Activated B cell treated with CpG ODN at 0.5 μM for 24 hours (primary cell): ENCODE data around the gene CCDC141. TPM values are rescaled to one million over a fixed set of nuclear protein-coding genes. Genes with fewer than 3 reads are reported as not detected.

Experiments used
- ATAC-seq: fragments of 200-7000 bp; cut with Tn5 transposase; one replicate; pipeline ENCODE4 v1.10.0; 2021; ENCODE audit warnings: low read depth, mild to moderate bottlenecking, moderate library complexity
- CTCF ChIA-PET: fragments of 350-600 bp; sonication (Branson Sonifier 250); formaldehyde crosslinking; loops from one replicate; lab custom pipeline; 2021; ENCODE audit warnings: antibody characterized with exemption; lab: Charles Lee
- POLR2A ChIA-PET: fragments of 350-600 bp; sonication (Branson Sonifier 250); formaldehyde crosslinking; loops from one replicate; lab custom pipeline; 2021; ENCODE audit warnings: antibody characterized with exemption; lab: Charles Lee
- DNase-seq: peaks from one replicate; pipeline ENCODE4 v3.0.0; 2022
- H3K27ac Mint-ChIP-seq: one replicate; pipeline ENCODE4 v1.8.0; 2020; ENCODE audit warnings: mixed read lengths
- H3K27me3 Mint-ChIP-seq: one replicate; pipeline ENCODE4 v1.8.0; 2021; ENCODE audit warnings: mixed read lengths
- H3K36me3 Mint-ChIP-seq: one replicate; pipeline ENCODE4 v1.8.0; 2021; ENCODE audit warnings: low read depth, mixed read lengths
- H3K4me1 Mint-ChIP-seq: one replicate; pipeline ENCODE4 v1.8.0; 2021; ENCODE audit warnings: mixed read lengths
- H3K4me3 Mint-ChIP-seq: one replicate; pipeline ENCODE4 v1.8.0; 2020; ENCODE audit warnings: mild to moderate bottlenecking, mixed read lengths
- H3K9me3 Mint-ChIP-seq: one replicate; pipeline ENCODE4 v1.8.0; 2020; ENCODE audit warnings: mixed read lengths
- intact Hi-C: fragments of 100-400 bp; cut with micrococcal nuclease; formaldehyde crosslinking; loops from one replicate; pipeline ENCODE4 v1.15.1; 2024
- total RNA-seq: library from RNA; stranded (reverse); gene quantifications from 2 replicates; pipeline ENCODE4 v1.2.3, GENCODE V29; 2022
- TF ChIP-seq, protein P1 (sequence below): fragments of 200-600 bp; IDR thresholded peaks from one replicate; pipeline ENCODE4 v1.8.0; 2022; ENCODE audit warnings: antibody characterized with exemption, mild to moderate bottlenecking

CCDC141 gene
- total RNA-seq, 1 donor from 2014 or later, result 38.8 TPM

DNA sequence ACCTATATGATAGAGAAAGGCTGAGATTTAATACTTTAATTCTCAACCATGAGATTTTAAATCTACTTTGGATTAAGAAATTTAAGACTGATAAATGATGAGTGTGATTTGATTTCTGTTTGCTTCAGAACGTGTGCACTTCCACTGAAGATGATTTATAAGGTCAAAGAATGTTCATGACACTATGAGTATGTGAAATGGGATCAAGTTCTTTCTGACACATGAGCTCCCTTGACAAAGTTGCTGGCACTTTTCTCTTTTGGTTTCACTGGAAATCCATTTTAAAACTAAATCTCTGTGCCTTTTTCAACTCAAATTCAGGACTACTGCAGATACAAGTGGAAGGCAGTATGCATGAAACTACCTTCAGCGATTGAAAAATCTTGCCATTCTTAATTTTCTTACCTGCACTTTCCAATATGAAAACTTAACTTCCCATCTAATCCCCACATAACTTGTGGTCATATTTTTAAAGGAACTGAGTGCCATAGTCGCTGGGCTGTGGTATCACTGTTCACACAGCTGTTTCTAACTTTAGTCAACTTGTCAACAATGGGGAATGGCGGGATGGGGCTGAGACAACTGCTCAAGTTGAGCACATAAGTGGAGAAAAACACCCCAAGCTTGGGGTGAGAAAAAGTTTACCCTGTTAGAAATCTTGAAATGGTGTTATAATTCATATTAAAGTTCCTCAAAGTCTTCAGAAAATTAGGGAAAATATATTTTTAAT, 190.9 kb downstream of the CCDC141 start:
- Mint-ChIP-seq H3K4me3 (no peak overlapping the region), H3K4me1 (no peaks in the 10 kb centered on the region), H3K9me3 (no peaks in the 10 kb centered on the region), H3K27me3 (no peaks in the 10 kb centered on the region), H3K27ac (no peak overlapping the region), H3K36me3 (peaks cover 18% of the 10 kb centered on the region)
- CTCF ChIA-PET, result no interaction called here
- ATAC-seq (no peak), DNase-seq (no peak)
- intact Hi-C loops, result no loop called here
- POLR2A ChIA-PET, result interaction anchor here (0.5 kb wide), 1 partner anchor 64 kb away, joined by 3 read pairs; no protein-coding TSS in a partner anchor
- TF ChIP-seq, protein P1, sequence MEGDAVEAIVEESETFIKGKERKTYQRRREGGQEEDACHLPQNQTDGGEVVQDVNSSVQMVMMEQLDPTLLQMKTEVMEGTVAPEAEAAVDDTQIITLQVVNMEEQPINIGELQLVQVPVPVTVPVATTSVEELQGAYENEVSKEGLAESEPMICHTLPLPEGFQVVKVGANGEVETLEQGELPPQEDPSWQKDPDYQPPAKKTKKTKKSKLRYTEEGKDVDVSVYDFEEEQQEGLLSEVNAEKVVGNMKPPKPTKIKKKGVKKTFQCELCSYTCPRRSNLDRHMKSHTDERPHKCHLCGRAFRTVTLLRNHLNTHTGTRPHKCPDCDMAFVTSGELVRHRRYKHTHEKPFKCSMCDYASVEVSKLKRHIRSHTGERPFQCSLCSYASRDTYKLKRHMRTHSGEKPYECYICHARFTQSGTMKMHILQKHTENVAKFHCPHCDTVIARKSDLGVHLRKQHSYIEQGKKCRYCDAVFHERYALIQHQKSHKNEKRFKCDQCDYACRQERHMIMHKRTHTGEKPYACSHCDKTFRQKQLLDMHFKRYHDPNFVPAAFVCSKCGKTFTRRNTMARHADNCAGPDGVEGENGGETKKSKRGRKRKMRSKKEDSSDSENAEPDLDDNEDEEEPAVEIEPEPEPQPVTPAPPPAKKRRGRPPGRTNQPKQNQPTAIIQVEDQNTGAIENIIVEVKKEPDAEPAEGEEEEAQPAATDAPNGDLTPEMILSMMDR, result no peak

DNA sequence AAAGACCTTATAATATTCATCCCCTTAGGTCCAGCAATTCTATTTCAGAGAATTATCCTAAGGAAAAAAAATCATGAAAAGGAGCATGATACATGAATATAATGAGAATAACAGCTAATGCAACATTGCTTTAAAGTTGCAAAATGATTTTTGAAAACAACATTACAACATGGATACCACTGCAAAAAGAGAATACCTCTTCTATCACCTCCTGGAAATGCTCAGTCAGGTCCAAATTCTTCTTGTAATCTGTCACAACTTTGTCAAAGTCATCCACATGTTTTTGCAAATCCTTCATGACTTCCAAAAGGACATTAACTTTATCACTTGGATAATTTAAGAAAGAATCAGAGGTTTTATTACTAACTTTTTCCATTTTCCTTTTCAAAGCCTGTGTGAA, 194.8 kb downstream of the CCDC141 start:
- Mint-ChIP-seq H3K4me1 (no peaks in the 10 kb centered on the region), H3K27ac (no peak overlapping the region), H3K4me3 (no peak overlapping the region), H3K9me3 (no peaks in the 10 kb centered on the region), H3K36me3 (peaks cover 28% of the 10 kb centered on the region), H3K27me3 (no peaks in the 10 kb centered on the region)
- CTCF ChIA-PET, result no interaction called here
- TF ChIP-seq, protein P1, result no peak
- POLR2A ChIA-PET, result no interaction called here
- intact Hi-C loops, result no loop called here
- DNase-seq, result no peak
- ATAC-seq, result no peak

DNA sequence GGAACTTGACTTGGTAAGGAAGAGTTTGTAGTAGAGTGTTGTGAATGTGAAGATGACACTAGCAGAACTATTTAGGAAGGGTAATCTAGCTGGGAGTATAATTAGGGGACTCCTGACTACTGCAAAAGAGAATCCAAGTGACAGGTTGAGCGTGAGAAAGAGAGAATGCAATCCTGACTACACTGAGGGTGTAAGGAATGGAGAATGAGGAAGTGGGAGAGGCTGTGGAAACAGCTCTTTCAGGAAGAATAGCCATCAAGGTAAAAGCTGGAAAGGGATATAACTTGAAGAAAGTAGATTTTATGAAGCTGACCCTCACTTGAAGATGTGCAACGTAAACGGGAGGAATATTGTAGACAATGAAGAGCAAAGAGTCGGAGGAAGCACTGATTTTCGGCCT, 201.6 kb downstream of the CCDC141 start:
- Mint-ChIP-seq H3K27ac (no peak overlapping the region), H3K9me3 (peaks cover 2% of the 10 kb centered on the region), H3K27me3 (no peaks in the 10 kb centered on the region), H3K4me3 (no peak overlapping the region), H3K4me1 (no peaks in the 10 kb centered on the region), H3K36me3 (peaks cover 46% of the 10 kb centered on the region)
- ChIA-PET CTCF (no interaction called here), POLR2A (no interaction called here)
- no peak for ATAC-seq
- intact Hi-C loops, result no loop called here
- DNase-seq, result no peak
- TF ChIP-seq, protein P1, result no peak

DNA sequence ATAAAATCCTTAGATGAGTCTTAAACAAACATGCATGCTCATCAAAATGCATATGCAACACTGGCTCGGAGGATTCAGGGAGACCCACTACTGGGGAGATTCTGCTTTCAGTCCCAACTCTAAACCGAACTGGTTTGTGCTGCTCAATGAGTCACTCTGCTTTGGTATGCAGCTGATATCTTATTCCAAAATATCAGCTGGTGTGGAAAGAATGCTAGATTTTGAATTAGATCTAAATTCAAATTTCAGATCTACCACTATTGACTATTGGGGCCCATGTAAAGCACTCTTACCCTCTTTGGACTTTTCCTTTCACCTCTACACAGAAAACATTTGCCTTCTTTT, 203.5 kb downstream of the CCDC141 start:
- TF ChIP-seq, protein P1, result no peak
- ATAC-seq (no peak), DNase-seq (no peak)
- Mint-ChIP-seq H3K4me1 (no peaks in the 10 kb centered on the region), H3K9me3 (peaks cover 2% of the 10 kb centered on the region), H3K27ac (no peak overlapping the region), H3K27me3 (no peaks in the 10 kb centered on the region), H3K36me3 (peaks cover 35% of the 10 kb centered on the region), H3K4me3 (no peak overlapping the region)
- ChIA-PET CTCF (no interaction called here), POLR2A (no interaction called here)
- intact Hi-C loops, result no loop called here

DNA sequence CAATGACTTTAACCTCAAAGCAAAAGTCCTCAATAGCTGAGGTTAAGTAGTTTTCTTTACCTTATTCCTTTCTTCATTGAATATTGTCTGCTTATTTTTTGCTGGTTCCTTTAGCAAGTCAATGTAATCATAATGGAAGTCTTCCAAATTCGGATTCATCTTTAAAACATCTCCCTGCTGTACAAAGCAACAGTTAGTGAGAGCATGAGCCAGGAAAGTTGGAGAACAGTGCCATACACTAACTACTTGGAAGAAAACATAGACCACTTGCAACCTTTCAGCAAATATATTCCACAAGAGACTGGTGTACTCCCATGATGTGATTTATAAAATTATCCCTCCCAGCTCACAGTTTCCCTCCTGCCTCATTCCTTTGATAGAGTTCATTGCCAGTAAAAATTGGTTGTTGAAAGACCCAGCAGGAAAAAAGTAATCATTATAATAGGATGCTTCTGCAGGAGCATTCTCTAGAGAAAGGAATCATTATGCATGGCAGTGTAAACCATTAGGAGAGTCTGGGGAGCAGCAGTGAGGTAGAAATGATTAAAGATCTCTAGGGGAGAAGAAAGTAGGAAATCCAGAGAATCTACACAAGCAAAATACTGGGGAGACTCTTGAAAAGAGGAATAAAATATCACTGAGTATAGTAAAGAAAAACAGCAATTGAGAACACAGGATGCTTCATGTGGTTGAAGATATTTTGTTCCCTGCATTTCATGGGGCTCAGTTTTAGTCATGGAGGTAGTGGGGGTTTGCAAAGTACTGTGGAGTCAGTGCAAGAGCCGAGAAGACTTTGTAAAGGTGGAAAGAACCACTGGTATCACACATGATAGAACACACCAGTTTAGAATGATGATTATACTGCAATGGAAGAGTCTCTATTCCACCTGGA, 204.1 kb downstream of the CCDC141 start:
- Mint-ChIP-seq H3K36me3 (peaks cover 37% of the 10 kb centered on the region), H3K4me1 (no peaks in the 10 kb centered on the region), H3K27me3 (no peaks in the 10 kb centered on the region), H3K4me3 (no peak overlapping the region), H3K27ac (no peak overlapping the region), H3K9me3 (peaks cover 2% of the 10 kb centered on the region)
- intact Hi-C loops, result no loop called here
- ChIA-PET POLR2A (no interaction called here), CTCF (no interaction called here)
- ATAC-seq (no peak), DNase-seq (no peak)
- TF ChIP-seq, protein P1, result no peak
